BLaER1 treated with 17β-estradiol and CSF1 and Interleukin-3, amounts not matched to agents 10 nM and 100 nM (cell line): ENCODE data around the gene SDK1.

Experiments used
- H3K27ac ChIP-seq, 11 experiments: shearing (Covaris generic); formaldehyde crosslinking; 2 replicates each; pipeline ENCODE4 v1.8.1; 2022
- H3K27me3 ChIP-seq, 11 experiments: shearing (Covaris generic); formaldehyde crosslinking; 2 replicates each; pipeline ENCODE4 v1.8.1; 2022
- H3K36me3 ChIP-seq, 11 experiments: shearing (Covaris generic); formaldehyde crosslinking; 2 replicates each; pipeline ENCODE4 v1.8.1; 2022
- H3K4me1 ChIP-seq, 10 experiments: shearing (Covaris generic); formaldehyde crosslinking; 2 replicates each; pipeline ENCODE4 v1.8.1; 2022
- H3K4me2 ChIP-seq, 11 experiments: shearing (Covaris generic); formaldehyde crosslinking; 2 replicates each; pipeline ENCODE4 v1.8.1; 2022
- H3K4me3 ChIP-seq, 10 experiments: shearing (Covaris generic); formaldehyde crosslinking; 2 replicates each; pipeline ENCODE4 v1.8.1; 2022
- H3K9ac ChIP-seq, 11 experiments: shearing (Covaris generic); formaldehyde crosslinking; 2 replicates each; pipeline ENCODE4 v1.8.1; 2022
- H3K9me3 ChIP-seq, 11 experiments: shearing (Covaris generic); formaldehyde crosslinking; replicated peaks in 1 of 11; 2 replicates each; pipeline ENCODE4 v1.8.1; 2022
- H4K20me1 ChIP-seq, 11 experiments: shearing (Covaris generic); formaldehyde crosslinking; 2 replicates each; pipeline ENCODE4 v1.8.1; 2022
- Cebpa-rat ChIP-seq, 11 experiments: shearing (Covaris generic); IDR thresholded peaks; 2 replicates each; pipeline ENCODE4 v1.8.1; 2022

The SDK1 gene

GRCh38 chr7:3585826-3586225 lies 284.8 kb downstream of the SDK1 start:
- Histone ChIP-seq H3K27me3 (no peaks in the 10 kb centered on the region), H3K4me1 (no peaks in the 10 kb centered on the region), H3K4me2 (no peak overlapping the region), H4K20me1 (no peaks in the 10 kb centered on the region), H3K27ac (no peak overlapping the region), H3K9ac (no peak overlapping the region), H3K4me3 (no peak overlapping the region), H3K36me3 (no peaks in the 10 kb centered on the region), H3K9me3 (peaks cover 0 to 9% (median 0%) of the 10 kb centered on the region in 11 experiments; a peak in 3 of 22 replicates)
- no peak for TF ChIP-seq Cebpa-rat (IDR thresholded peaks at IDR 0.05)

GRCh38 chr7:3588341-3588740 lies 287.3 kb downstream of the SDK1 start:
- H3K4me2 ChIP-seq = no peak overlapping the region

GRCh38 chr7:3589752-3590151 lies 288.7 kb downstream of the SDK1 start:
- Histone ChIP-seq H3K9me3 (peaks cover 0 to 9% (median 0%) of the 10 kb centered on the region in 11 experiments; a peak in 3 of 22 replicates), H3K4me2 (no peak overlapping the region), H3K27me3 (no peaks in the 10 kb centered on the region), H3K9ac (no peak overlapping the region), H4K20me1 (no peaks in the 10 kb centered on the region), H3K27ac (no peak overlapping the region), H3K4me3 (no peak overlapping the region), H3K36me3 (no peaks in the 10 kb centered on the region), H3K4me1 (peaks cover 0 to 9% (median 0%) of the 10 kb centered on the region in 10 experiments; a peak in 6 of 20 replicates)
- no peak for TF ChIP-seq Cebpa-rat (IDR thresholded peaks at IDR 0.05)

More at GRCh38 chr7:3588341-3588740, 287.3 kb downstream of the SDK1 start:
- Histone ChIP-seq H3K4me3 (no peak overlapping the region), H3K27ac (no peak overlapping the region), H3K9ac (no peak overlapping the region), H3K36me3 (no peaks in the 10 kb centered on the region), H4K20me1 (no peaks in the 10 kb centered on the region), H3K4me1 (peaks cover 0 to 9% (median 0%) of the 10 kb centered on the region in 10 experiments; a peak in 6 of 20 replicates), H3K27me3 (no peaks in the 10 kb centered on the region), H3K9me3 (peaks cover 0 to 9% (median 0%) of the 10 kb centered on the region in 11 experiments; a peak in 3 of 22 replicates)
- no peak for TF ChIP-seq Cebpa-rat (IDR thresholded peaks at IDR 0.05)

GRCh38 chr7:3591219-3591618 lies 290.2 kb downstream of the SDK1 start:
- Histone ChIP-seq H3K27ac (no peak overlapping the region), H3K4me3 (no peak overlapping the region), H3K9me3 (peaks cover 0 to 9% (median 0%) of the 10 kb centered on the region in 11 experiments; a peak in 3 of 22 replicates), H3K36me3 (no peaks in the 10 kb centered on the region), H3K27me3 (no peaks in the 10 kb centered on the region), H4K20me1 (no peaks in the 10 kb centered on the region), H3K4me2 (no peak overlapping the region), H3K9ac (no peak overlapping the region), H3K4me1 (peaks cover 0 to 11% (median 3%) of the 10 kb centered on the region in 10 experiments; a peak in 15 of 20 replicates)
- no peak for TF ChIP-seq Cebpa-rat (IDR thresholded peaks at IDR 0.05)

- H3K36me3 ChIP-seq = no peaks in the 10 kb centered on the region
- no peak overlapping the region for H3K9ac ChIP-seq
- H3K4me2 ChIP-seq = 0 out of 22 replicates have a peak overlapping the region, but pooled peaks of 1 of the 11 experiments have one; percentile 15
- TF ChIP-seq Cebpa-rat (IDR thresholded peaks at IDR 0.05) = no peak
- peaks cover 2 to 18% (median 10%) of the 10 kb centered on the region in 10 experiments; a peak in 19 of 20 replicates for H3K4me1 ChIP-seq
- no peaks in the 10 kb centered on the region for H4K20me1 ChIP-seq
- no peaks in the 10 kb centered on the region for H3K27me3 ChIP-seq
- H3K4me3 ChIP-seq = no peak overlapping the region
- H3K9me3 ChIP-seq = peaks cover 0 to 9% (median 0%) of the 10 kb centered on the region in 11 experiments; a peak in 3 of 22 replicates
- no peak overlapping the region for H3K27ac ChIP-seq
Observed at GRCh38 chr7:3591944-3592343, 290.9 kb downstream of the SDK1 start.

- H3K4me1 ChIP-seq = peaks cover 8 to 24% (median 16%) of the 10 kb centered on the region in 10 experiments; a peak in 19 of 20 replicates
- no peak overlapping the region for H3K4me3 ChIP-seq
- no peaks in the 10 kb centered on the region for H3K36me3 ChIP-seq
- H3K27me3 ChIP-seq = no peaks in the 10 kb centered on the region
- no peaks in the 10 kb centered on the region for H4K20me1 ChIP-seq
- no peak overlapping the region for H3K27ac ChIP-seq
- H3K9ac ChIP-seq = no peak overlapping the region
- no peak overlapping the region for H3K4me2 ChIP-seq
- no peak for TF ChIP-seq Cebpa-rat (IDR thresholded peaks at IDR 0.05)
- H3K9me3 ChIP-seq = peaks cover 0 to 9% (median 0%) of the 10 kb centered on the region in 11 experiments; a peak in 3 of 22 replicates
Observed at GRCh38 chr7:3592401-3593134, 291.5 kb downstream of the SDK1 start.

- Histone ChIP-seq H3K36me3 (no peaks in the 10 kb centered on the region), H3K27me3 (no peaks in the 10 kb centered on the region), H3K4me3 (no peak overlapping the region), H3K9me3 (0 out of 22 replicates have a peak, but pooled peaks cover 0 to under 1% (median 0%) of the 10 kb centered on the region in 11 experiments), H3K27ac (no peak overlapping the region), H4K20me1 (no peaks in the 10 kb centered on the region), H3K4me1 (peaks cover 12 to 33% (median 21%) of the 10 kb centered on the region in 10 experiments; a peak in 19 of 20 replicates), H3K4me2 (no peak overlapping the region), H3K9ac (no peak overlapping the region)
- TF ChIP-seq Cebpa-rat (IDR thresholded peaks at IDR 0.05) = no peak
Observed at GRCh38 chr7:3594901-3595300, 293.8 kb downstream of the SDK1 start.

- Histone ChIP-seq H3K27ac (no peak overlapping the region), H3K9ac (no peak overlapping the region), H3K27me3 (no peaks in the 10 kb centered on the region), H4K20me1 (no peaks in the 10 kb centered on the region), H3K9me3 (0 out of 22 replicates have a peak, but pooled peaks cover 0 to 4% (median 0%) of the 10 kb centered on the region in 11 experiments), H3K4me1 (peaks cover 12 to 25% (median 19%) of the 10 kb centered on the region in 10 experiments; a peak in 19 of 20 replicates), H3K36me3 (no peaks in the 10 kb centered on the region), H3K4me3 (no peak overlapping the region), H3K4me2 (no peak overlapping the region)
- no peak for TF ChIP-seq Cebpa-rat (IDR thresholded peaks at IDR 0.05)
Observed at GRCh38 chr7:3598854-3599253, 297.8 kb downstream of the SDK1 start.

- no peak for TF ChIP-seq Cebpa-rat (IDR thresholded peaks at IDR 0.05)
- Histone ChIP-seq H3K27me3 (no peaks in the 10 kb centered on the region), H3K9me3 (peaks cover 0 to 12% (median 7%) of the 10 kb centered on the region in 11 experiments; a peak in 12 of 22 replicates), H4K20me1 (no peaks in the 10 kb centered on the region), H3K9ac (no peak overlapping the region), H3K4me3 (no peak overlapping the region), H3K27ac (no peak overlapping the region), H3K4me1 (no peaks in the 10 kb centered on the region), H3K4me2 (no peak overlapping the region), H3K36me3 (no peaks in the 10 kb centered on the region)
Observed at GRCh38 chr7:3605222-3605621, 304.2 kb downstream of the SDK1 start.
